Measurements from ENCODE around the gene KIF18A.
"Not testable (repeated sequence)": the region's sequence is repeated elsewhere in the genome, so short reads cannot be mapped to it uniquely, and the experiment has no call there.

Gene KIF18A

GRCh38 chr11:28105869-28106268, 2.1 kb downstream of the KIF18A start:
- peak in 1 of 2 experiments; percentile 10 for DNase-seq

DNA sequence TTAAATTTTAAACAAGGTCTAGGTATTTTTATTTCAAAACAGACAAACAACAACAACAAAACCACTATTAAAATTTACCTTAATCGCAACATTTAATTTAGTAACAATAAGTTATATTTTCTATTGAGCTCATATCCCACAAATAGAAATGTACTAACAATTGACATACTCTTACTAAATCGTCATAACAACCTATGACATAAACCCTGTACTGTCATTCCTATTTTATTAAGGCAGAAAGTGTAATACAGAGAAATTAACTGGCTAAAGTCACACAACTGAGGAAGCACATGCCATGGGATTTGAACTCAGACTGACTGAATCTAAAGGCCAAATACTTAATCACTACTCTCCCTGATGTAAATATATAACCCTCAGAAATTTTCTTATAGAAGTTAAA, 3.0 kb downstream of the KIF18A start:
- no peak for DNase-seq

DNA sequence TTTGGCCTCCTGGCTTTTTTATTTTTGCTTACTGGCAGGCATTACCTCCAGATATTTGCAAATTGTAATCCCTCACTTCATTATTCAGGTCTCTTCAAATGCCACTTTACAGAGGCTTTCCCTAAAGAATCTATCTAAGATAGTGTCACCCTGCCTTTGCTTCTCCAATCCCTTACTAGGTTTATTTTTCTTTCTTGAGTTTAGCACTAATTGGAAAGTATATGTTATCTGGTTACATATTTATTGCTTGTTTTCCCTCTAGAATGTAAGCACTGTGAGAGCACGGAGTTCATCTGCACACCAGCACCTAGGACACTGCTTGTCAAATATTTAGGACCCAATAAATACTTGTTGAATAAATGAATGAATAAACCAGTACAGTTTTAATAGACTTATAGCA, 3.5 kb downstream of the KIF18A start:
- no peak for DNase-seq

- not testable (repeated sequence) for DNase-seq
These were observed 5.7 kb downstream of the KIF18A start for GRCh38 chr11:28102300-28102699.

- DNase-seq: no peak
These were observed 7.3 kb downstream of the KIF18A start for GRCh38 chr11:28100665-28101064.

DNA sequence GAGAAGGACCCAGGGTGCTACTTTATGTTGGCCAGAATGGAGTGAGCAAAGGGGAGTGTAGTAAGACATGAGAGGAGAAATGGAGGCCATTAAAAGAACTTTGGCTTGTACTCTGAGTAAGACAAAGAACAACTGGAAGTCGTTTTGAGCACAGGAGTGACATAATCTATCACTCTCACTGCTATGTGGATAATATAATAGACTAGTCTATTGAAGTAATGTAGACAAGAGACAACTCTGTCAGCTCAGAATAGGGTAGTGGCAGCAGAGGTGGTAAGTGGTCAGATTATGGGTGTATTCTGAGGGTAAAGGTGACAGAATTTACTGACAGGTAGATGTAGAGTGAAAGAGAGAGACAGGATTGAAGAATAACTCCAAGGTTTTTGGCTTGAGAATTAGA, 8.2 kb downstream of the KIF18A start:
- DNase-seq: no peak

DNA sequence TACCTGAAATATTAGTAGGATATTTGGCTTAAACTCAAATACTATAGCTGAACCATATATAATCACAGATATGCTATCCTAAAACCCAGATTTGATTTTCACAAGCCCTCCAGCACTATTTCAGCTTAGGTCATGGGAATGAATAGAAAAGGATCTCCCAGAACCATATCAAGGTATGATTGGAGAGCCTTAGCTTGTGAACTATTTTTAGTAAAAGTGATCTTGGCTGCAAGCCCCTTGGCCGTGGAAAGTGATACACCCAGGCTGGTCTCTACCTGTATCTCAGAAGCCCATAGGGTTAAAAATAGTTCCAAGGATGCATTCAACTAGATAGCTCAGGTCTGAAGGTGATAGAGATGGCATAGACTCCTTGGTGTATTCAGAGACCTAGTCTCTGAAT, 9.7 kb downstream of the KIF18A start:
- DNase-seq: no peak

DNA sequence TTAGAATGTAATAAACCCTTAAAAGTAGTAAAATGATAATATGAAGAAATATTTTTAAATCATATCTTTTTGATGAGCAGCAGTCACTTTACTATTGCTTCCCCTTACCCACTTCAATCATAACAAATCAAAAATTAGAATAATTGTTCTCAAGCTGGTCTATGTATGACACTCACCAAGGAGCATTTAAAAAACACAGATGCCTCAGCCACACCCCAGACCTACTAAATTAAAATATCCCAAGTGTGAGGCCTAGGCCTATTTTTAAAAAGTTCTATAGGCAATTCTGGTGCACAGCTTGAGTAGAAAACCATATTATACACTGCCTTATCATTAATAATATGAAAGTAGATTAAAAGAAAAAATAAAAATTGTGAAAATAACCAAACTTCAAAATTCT, 15.2 kb downstream of the KIF18A start:
- DNase-seq: no peak

- DNase-seq: no peak
These were observed 17.8 kb downstream of the KIF18A start for GRCh38 chr11:28090052-28090749.

DNA sequence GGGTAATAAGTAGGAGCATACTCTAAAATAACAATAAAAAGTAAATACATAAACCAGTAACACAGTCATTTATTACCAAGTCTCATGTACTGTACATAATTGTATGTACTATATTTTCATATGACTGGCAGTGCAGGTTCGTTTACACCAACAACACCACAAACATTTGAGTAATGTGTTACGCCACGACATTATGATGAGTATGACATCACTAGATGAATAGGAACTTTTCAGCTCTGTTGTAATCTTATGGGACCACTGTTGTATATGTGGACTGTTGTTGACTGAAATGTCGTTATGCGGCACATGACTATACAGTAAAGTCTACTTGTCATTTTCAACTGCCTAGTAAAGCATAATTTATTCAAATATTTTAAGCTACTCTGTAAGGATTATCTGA, 18.6 kb downstream of the KIF18A start:
- DNase-seq: no peak

DNA sequence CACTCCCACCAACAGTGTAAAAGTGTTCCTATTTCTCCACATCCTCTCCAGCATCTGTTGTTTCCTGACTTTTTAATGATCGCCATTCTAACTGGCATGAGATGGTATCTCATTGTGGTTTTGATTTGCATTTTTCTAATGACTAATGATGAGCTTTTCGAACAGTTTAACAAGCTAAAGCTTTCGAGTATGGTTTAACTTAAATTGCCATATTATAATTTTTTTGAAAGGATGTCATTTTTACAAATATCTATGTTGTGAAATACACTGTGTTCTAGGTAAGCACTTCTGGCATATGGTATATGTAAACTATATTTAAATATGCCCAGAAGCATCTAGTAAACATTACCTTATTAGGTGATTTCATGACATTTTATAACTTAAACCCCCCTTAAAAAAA, 20.3 kb downstream of the KIF18A start:
- not testable (repeated sequence) for DNase-seq

DNA sequence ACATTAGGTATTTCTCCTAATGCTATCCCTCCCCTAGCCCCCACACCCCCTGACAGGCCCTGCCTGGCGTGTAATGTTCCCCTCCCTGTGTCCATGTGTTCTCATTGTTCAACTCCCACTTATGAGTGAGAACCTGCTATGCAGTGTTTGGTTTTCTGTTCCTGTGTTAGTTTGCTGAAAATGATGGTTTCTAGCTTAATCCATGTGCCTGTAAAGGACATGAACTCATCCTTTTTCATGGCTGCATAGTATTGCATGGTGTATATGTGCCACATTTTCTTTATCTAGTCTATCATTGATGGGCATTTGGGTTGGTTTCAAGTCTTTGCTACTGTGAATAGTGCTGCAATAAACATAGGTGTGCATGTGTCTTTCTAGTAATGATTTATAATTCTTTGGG, 20.8 kb downstream of the KIF18A start:
- DNase-seq: not testable (repeated sequence)

- no peak for DNase-seq
These were observed 21.4 kb downstream of the KIF18A start for GRCh38 chr11:28086569-28086968.

- DNase-seq: no peak
These were observed 24.8 kb downstream of the KIF18A start for GRCh38 chr11:28083118-28083517.

DNA sequence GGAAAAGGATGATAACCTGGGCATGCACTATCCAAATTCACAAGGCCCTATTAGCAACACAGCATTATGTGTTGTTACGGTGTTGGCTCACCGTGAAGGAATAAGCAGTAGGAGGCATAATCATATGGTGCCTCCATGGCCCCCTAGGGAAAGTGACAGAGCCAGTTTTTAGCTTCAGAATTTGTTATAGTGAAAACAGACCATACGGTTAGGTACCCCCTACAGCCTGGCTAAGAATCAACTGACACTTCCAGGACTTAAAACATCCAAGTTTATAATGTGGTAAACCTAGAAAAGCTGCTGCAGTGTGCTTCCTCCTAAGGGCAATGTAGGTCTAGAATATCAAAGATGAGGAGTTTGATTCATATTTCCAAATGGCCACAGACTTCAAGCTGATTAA, 30.4 kb downstream of the KIF18A start:
- no peak for DNase-seq

- no peak for DNase-seq
These were observed 35.6 kb downstream of the KIF18A start for GRCh38 chr11:28072321-28072720.

GRCh38 chr11:28071305-28071704, 36.7 kb downstream of the KIF18A start:
- DNase-seq: no peak

DNA sequence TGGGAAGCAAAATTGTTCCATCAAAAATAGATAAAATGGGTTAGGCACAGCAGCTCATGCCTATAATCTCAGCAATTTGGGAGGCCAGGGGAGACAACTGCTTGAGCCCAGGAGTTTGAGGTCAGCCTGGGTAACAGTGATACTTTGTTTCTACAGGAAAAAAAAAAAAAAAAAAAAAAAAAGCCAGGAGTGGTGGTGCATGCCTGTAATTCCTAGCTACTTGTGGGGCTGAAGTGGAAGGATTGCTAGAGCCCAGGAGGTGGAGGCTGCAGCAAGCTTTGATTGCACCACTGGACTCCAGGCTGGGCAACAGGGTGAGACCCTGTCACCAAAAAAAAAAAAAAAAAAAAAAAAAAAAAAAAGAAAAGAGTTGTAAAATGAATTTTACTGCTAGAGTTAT, 49.6 kb downstream of the KIF18A start:
- no peak for DNase-seq

DNA sequence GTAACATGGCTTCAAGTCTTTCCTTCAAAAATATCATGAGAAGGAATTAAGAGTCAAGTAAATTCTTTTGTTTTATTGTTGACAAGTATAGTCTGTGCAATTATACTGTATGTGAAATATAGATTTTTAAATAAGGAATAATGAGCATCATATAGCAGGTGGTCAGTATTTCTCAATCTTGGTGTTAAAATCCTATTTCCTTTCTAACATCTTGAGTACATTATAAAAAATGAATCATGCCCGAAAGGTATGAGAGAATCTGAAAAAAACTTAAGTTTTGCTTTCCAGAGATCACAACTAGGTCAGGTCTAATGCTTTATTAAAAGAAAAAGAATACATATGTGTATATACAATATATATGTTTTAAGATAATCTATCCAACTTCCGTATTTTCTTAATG, 53.1 kb downstream of the KIF18A start:
- no peak for DNase-seq

- no peak for DNase-seq
These were observed 58.4 kb downstream of the KIF18A start for GRCh38 chr11:28049338-28050216.

DNA sequence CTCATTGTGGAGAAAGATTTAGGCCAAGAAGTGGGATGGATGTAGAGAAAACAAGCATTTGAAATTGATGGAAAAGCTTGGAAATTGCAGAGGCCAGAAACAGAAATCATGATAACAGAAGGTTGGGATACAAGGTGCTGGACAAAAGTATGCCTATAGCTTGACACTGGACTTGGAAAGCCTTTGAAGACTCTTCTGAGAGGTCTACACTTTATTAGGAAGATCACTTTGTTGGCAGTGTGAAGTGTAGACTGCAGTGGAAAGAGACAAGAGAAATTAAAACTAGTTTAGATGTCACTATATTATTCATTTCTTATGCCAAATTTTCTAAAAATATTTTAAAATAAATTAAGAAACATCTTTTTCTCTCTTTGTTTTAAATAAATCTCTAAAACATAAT, 59.1 kb downstream of the KIF18A start:
- no peak for DNase-seq

DNA sequence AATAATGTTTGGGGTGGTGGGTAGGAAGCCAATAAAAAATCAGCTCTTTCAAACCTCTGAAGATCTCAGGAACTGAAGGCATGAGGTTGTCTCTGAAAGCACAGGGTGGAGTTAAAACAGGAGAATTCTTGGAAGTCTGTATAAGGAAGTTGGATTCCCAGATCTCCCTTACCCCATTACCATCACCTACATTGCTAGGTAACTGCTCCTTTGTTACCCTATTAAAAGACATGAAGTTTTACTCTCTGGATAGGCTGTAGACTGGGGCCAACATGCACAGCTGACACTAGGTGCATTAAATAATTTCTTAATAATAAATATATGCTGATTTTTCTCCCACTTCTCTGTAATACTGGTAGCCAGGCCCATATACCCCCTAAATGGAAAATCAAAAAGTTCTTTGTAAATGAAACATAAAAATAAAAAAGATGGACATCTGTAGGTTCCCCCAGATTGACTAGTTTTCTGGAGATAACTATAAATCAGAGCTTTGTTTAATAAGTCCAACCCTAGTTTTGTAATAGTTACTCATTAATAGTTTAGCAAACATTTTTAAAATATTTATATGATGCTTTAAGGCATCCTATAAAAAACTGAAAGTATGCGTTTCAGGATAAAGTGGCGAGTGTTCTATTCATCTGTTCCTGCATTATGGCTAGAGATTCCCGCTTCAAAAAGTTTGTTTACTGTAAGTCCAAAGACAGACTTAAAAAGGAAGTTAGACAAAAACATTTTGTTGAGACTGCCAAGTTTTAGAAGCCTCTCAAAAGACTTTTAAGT, 63.8 kb downstream of the KIF18A start:
- DNase-seq: no peak

GRCh38 chr11:28040384-28040783, 67.6 kb downstream of the KIF18A start:
- no peak for DNase-seq

GRCh38 chr11:28038775-28039174, 69.2 kb downstream of the KIF18A start:
- DNase-seq: no peak
